Measurements from ENCODE around the gene MGME1.
"Not testable (repeated sequence)": the region's sequence is repeated elsewhere in the genome, so short reads cannot be mapped to it uniquely, and the experiment has no call there.

Gene MGME1

DNA sequence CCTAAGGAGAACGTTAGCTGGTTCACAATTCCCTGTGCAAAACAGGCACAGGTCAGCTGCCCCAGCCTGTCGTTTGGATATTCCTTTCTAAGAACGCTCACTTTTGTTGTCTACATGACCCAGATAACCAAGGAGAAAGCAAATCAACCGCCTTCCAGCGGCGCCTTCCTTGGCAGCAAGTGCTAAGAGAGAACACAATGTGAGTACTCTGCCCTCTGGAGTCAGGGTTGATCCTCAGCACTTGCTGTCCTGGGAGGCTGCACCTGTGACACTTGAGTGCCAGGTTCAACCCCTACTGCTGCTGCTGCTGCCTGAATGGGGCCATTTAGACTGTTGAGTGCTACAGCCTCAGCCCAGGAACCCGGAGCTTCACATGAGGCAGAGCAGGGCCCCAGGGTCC is 52.1 kb downstream of the MGME1 start:
- no peak for DNase-seq (ENCODE audit: low read depth)

DNA sequence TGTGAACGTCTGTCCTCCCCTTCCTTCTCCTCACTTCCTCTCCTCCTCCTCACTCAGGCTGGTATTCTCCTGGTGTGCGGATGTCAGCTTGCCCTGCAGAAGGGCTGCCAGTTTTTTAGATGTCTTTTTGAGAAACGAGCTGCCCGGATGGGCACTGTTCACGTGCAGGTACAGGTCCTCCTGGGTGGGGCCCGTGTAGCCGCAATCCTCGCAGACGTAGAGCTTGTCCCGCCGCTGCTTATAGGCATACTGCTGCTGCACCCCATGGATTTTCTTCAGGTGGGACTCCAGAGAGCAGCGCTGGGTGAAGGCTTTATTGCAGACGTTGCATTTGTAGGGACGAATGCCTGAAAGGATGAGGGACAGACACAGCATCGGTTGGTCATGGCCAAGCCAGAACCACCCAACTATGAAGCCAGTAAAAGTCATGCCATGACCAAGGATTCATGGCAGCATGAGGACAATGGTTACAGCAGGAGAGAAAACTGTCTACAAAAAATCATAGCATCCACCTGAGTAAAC is 55.8 kb downstream of the MGME1 start:
- DNase-seq (ENCODE audit: low read depth) = no peak

DNA sequence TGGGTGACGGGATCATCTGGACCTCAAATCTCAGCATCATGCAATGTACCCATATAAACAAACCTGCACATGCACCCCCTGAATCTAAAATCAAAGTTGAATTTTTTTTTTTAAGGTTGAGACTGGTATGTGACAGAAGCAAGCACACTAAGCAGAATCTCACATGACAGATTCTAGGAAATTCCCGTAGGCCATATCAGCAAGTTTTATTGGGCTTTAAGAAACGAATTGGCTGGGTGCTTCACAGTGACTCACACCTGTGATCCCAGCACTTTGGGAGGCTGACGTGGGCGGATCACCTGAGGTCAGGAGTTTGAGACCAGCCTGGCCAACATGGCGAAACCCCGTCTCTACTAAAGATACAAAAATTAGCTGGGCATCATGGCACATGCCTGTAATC is 58.2 kb downstream of the MGME1 start:
- not testable (repeated sequence) for DNase-seq (ENCODE audit: low read depth)

DNA sequence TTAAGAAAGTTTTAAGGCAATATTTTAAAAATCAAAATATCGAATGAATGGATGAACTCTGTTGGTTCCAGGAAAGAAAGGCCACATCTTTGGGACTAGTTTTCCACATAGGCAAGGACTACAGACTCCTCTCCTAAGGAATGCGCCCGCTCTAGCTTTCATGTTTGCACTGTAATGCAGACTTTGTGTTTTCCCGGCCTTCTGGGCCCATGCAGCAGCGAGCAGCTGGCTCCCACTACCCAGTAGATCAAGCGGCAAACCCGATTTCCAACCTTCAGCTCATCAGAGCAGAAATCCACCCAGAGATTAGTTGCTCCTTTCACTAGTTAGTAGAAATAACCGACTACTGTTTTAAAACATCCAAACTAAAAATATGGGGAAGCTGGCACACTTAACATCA is 61.2 kb downstream of the MGME1 start:
- DNase-seq (ENCODE audit: low read depth) = no peak

DNA sequence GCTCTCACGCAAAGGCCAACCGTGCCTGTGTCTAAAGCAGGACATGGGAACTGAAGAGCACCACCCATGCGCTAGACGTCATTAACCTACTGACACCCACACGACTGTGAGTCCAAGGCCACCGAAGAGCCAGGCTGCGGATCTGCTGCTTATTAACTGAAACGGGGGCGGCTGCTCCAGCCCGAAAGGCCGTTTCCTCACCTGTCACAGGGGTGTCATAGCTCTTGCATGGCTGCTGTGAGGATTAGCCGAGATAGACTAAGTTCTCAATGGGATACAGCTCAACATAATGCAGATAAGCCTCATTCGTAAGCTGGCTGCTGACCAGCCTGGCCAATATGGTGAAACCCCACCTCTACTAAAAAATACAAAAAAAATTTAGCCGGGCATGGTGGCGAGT is 62.2 kb downstream of the MGME1 start:
- no peak for DNase-seq (ENCODE audit: low read depth)

DNA sequence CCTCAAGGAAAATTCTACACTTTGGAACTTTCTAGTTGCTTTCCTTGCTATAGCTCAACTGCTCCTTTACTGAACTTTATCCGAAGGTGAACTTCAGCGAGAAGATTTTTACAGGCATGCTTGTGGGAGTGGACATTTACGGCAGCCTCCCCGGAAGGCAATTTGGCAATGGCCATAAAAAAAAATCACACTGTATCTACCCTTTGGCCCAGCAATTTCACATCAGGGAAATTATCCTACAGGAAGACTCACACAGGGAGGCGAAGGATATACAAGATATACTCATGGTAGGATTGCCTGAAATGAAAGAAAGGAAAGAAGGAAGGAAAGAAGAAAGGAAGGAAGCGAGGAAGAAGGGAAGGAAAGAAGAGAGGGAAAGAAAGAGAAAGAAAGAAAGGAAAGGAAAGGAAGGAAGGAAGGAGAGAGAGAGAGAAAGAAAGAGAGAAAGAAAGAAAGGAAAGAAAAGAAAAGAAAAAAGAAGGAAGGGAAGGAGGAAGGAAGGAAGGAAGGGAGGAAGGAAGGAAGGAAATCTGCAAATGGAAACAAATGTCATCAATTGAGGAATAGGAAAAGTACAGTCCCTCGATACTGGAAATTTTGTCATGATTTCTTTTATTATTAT is 63.2 kb downstream of the MGME1 start:
- DNase-seq (ENCODE audit: low read depth) = no peak

DNA sequence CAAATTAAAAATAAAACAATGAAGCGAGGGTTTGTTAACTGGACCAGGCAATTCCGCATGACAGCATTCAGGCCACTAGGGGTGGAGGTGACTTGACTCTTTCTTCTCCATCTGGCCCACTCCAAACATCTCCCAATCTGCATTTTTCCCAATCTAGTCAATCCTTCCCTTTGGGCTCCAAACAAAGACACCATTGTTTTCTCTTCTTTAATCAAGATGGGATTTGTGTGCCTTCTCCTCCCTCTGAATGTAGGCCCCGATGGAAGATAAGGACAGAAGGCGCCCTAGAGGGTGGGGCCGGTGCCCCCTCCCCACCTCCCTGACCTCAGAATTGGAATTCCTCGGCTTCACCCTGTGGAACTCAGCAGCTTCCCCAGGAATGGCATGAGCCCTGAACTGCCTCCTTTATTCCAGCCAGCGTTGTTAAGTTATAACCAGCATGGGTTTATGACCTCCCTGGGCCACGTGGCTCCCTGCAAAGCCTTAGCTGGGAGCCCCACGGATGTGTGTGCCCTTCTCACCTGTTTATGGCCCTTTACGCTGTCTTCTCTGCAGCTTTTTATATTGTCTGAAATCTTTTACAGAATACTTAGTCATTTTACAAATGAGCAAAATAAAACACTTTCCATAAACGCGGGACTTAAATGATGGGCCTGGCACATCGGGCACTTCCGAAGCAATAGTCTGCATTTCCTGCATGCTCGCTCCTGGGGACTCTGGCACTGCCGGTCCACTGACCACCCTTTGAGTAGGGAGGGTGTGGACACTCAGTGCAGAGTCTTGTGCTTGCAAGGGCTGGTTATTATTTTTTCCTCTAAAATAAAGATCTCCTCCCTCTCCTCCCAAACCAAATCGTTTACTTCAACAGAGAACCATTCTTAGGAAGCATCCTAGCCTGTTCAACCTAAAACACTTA is 64.4 kb downstream of the MGME1 start:
- DNase-seq (ENCODE audit: low read depth) = no peak

DNA sequence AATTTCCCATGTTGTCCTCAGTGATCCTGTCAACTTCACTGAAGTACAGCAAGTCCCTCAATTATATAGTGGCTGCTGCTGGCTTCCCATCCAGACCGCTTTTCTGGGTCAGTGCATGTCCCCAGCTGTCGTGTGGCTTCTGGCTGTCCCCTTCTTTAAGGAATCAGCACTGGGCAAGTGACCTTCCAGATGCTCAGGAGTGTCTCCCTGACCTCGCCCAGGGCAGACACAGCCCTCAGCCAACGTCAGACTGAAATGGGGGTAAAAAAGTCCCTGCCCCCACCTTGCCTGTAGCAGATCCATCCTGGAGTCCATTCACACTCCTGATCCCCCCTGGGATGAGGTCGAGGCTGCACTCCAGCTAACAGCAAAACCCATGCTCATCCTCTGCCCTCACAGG is 65.2 kb downstream of the MGME1 start:
- DNase-seq (ENCODE audit: low read depth) = no peak

DNA sequence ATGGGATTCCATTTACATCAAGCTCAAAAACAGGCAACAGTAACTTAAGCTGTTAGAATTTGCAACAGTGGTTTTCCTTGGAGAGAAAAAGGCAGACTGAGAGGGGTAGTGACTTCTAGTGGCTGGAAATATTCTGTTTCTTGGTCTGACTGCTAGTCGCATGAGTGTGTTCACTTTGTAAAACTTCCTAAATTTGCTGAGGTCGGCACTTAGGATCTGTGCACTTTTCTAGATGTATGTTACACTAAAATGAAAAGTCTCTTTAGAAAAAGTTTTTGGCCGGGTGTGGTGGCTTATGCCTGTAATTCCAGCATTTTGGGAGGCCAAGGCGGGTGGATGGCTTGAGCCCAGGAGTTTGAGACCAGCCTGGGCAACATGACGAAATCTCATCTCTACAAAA is 70.2 kb downstream of the MGME1 start:
- DNase-seq (ENCODE audit: low read depth) = no peak
